ENCODE measurements around the gene FOXK1.
"Not testable (repeated sequence)": the region's sequence is repeated elsewhere in the genome, so short reads cannot be mapped to it uniquely, and the experiment has no call there.

FOXK1 gene

GRCh38 chr7:4667776-4668509 is 14.2 kb upstream of the FOXK1 start:
- no peak for DNase-seq (ENCODE audit: low spot score)

- DNase-seq (ENCODE audit: low spot score), result no peak
Measured at GRCh38 chr7:4668510-4668847, 13.6 kb upstream of the FOXK1 start.

GRCh38 chr7:4670791-4671190 is 11.3 kb upstream of the FOXK1 start:
- no peak for DNase-seq (ENCODE audit: low spot score)

- no peak for DNase-seq (ENCODE audit: low spot score)
Measured at GRCh38 chr7:4675771-4676367, 6.2 kb upstream of the FOXK1 start.

GRCh38 chr7:4677518-4677917 is 4.6 kb upstream of the FOXK1 start:
- DNase-seq (ENCODE audit: low spot score), result not testable (repeated sequence)

- DNase-seq (ENCODE audit: low spot score), result no peak
Measured at GRCh38 chr7:4681218-4681851, 760 bp upstream of the FOXK1 start.

GRCh38 chr7:4682621-4683042 is 537 bp downstream of the FOXK1 start:
- DNase-seq (ENCODE audit: low spot score), result no peak

GRCh38 chr7:4683043-4683883 is 1.2 kb downstream of the FOXK1 start:
- no peak for DNase-seq (ENCODE audit: low spot score)

GRCh38 chr7:4683884-4684565 is 1.9 kb downstream of the FOXK1 start:
- peak; percentile 58 for DNase-seq (ENCODE audit: low spot score)

GRCh38 chr7:4684846-4685245 is 2.8 kb downstream of the FOXK1 start:
- no peak for DNase-seq (ENCODE audit: low spot score)

- not testable (repeated sequence) for DNase-seq (ENCODE audit: low spot score)
Measured at GRCh38 chr7:4685676-4686075, 3.6 kb downstream of the FOXK1 start.

GRCh38 chr7:4687956-4688355 is 5.9 kb downstream of the FOXK1 start:
- DNase-seq (ENCODE audit: low spot score), result no peak

GRCh38 chr7:4689151-4689550 is 7.1 kb downstream of the FOXK1 start:
- DNase-seq (ENCODE audit: low spot score), result no peak

- no peak for DNase-seq (ENCODE audit: low spot score)
Measured at GRCh38 chr7:4689668-4690067, 7.6 kb downstream of the FOXK1 start.

GRCh38 chr7:4690953-4691856 is 9.1 kb downstream of the FOXK1 start:
- no peak for DNase-seq (ENCODE audit: low spot score)

- no peak for DNase-seq (ENCODE audit: low spot score)
Measured at GRCh38 chr7:4692055-4692454, 10.0 kb downstream of the FOXK1 start.

GRCh38 chr7:4692622-4693021 is 10.5 kb downstream of the FOXK1 start:
- DNase-seq (ENCODE audit: low spot score), result not testable (repeated sequence)

GRCh38 chr7:4693152-4693551 is 11.1 kb downstream of the FOXK1 start:
- DNase-seq (ENCODE audit: low spot score), result no peak

- no peak for DNase-seq (ENCODE audit: low spot score)
Measured at GRCh38 chr7:4693749-4694148, 11.7 kb downstream of the FOXK1 start.

- DNase-seq (ENCODE audit: low spot score), result no peak
Measured at GRCh38 chr7:4694305-4694704, 12.2 kb downstream of the FOXK1 start.

GRCh38 chr7:4698707-4699275 is 16.7 kb downstream of the FOXK1 start:
- DNase-seq (ENCODE audit: low spot score), result no peak

Measured in globus pallidus (tissue), 1 donor.